AG04450 (cell line): ENCODE measurements around the gene LRRC73. TPM values are rescaled to one million over a fixed set of nuclear protein-coding genes. Genes with fewer than 3 reads are reported as not detected.

Source experiments
- CTCF ChIA-PET: fragments of 300-600, 350-600 bp; formaldehyde crosslinking; extraction: SDS; loops from one replicate; lab custom pipeline; 2022; ENCODE audit warnings: antibody characterized with exemption, inconsistent platforms; lab: Charles Lee
- POLR2A ChIA-PET: fragments of 350-600 bp; formaldehyde crosslinking; extraction: SDS; loops from one replicate; lab custom pipeline; 2021; ENCODE audit warnings: antibody characterized with exemption, inconsistent platforms; lab: Yijun Ruan, JAX
- DNase-seq: peaks from one replicate; pipeline ENCODE4 v3.0.0-alpha.2; 2011; ENCODE audit warnings: low read depth, low spot score
- H3K27ac ChIP-seq: one replicate; pipeline ENCODE4 v1.5.1; 2012; ENCODE audit warnings: low read depth, low read length, control low read depth
- H3K27me3 ChIP-seq: one replicate; pipeline ENCODE4 v1.6.0; 2012; ENCODE audit warnings: low read length; ENCODE audit not compliant: control insufficient read depth, insufficient read depth
- H3K4me3 ChIP-seq: 2 replicates; pipeline ENCODE4 v1.5.1; 2011; ENCODE audit warnings: mild to moderate bottlenecking, low read depth, low read length, control low read depth
- H3K9me3 ChIP-seq: 2 replicates; pipeline ENCODE4 v1.5.1; 2012; ENCODE audit warnings: low read length; ENCODE audit not compliant: control insufficient read depth, insufficient read depth
- CTCF ChIP-seq: IDR thresholded peaks from 2 replicates; pipeline ENCODE4 v1.5.1; 2011; ENCODE audit warnings: low read depth, low read length, control low read depth, inconsistent platforms
- polyA plus RNA-seq: library from polyadenylated mRNA; depleted of rRNA; stranded (reverse); fragments of >200 nt; gene quantifications from 2 replicates; pipeline ENCODE4 v1.2.3, GENCODE V29; 2011

Gene LRRC73
- polyA plus RNA-seq, 1 experiment: 0.16 TPM

GRCh38 chr6:43511824-43512415 lies 1.8 kb upstream of the LRRC73 start:
- TF ChIP-seq CTCF: no peak
- no peak for DNase-seq
- ChIA-PET POLR2A (no interaction called here), CTCF (interaction anchor here (1.1 to 1.2 kb wide), 2 partner anchors 125 to 178 kb away, joined by 3 read pairs; no protein-coding TSS in a partner anchor)
- Histone ChIP-seq H3K27ac (no peak overlapping the region), H3K4me3 (no peak overlapping the region), H3K27me3 (no peaks in the 10 kb centered on the region), H3K9me3 (peaks cover 2% of the 10 kb centered on the region; the same call in 1 of the 2 replicates)

GRCh38 chr6:43510827-43511163 lies 649 bp upstream of the LRRC73 start:
- Histone ChIP-seq H3K27ac (peak overlapping the region; percentile 39), H3K27me3 (no peaks in the 10 kb centered on the region), H3K4me3 (peak overlapping the region; percentile 63; the same call in 1 of the 2 replicates), H3K9me3 (no peaks in the 10 kb centered on the region; the same call in 1 of the 2 replicates)
- no peak for DNase-seq
- POLR2A ChIA-PET: interaction anchor here (1.0 to 1.5 kb wide), 5 partner anchors 9 to 336 kb away, joined by 3 to 6 read pairs (median 4); partner anchors contain the start of gene DLK2
- CTCF ChIA-PET: interaction anchor here (1.1 to 5.9 kb wide), 2 partner anchors 15 to 57 kb away, joined by 6 to 54 read pairs; no protein-coding TSS in a partner anchor
- no peak for TF ChIP-seq CTCF

- TF ChIP-seq CTCF: no peak
- DNase-seq: no peak
- CTCF ChIA-PET: interaction anchor here (0.6 to 5.9 kb wide), 3 partner anchors 9 to 55 kb away, joined by 3 to 54 read pairs (median 6); no protein-coding TSS in a partner anchor
- H3K9me3 ChIP-seq: no peaks in the 10 kb centered on the region; the same call in 1 of the 2 replicates
- POLR2A ChIA-PET: interaction anchor here (0.7 to 1.5 kb wide), 6 partner anchors 8 to 335 kb away, joined by 3 to 6 read pairs (median 4); partner anchors contain the start of gene DLK2
- H3K27me3 ChIP-seq: no peaks in the 10 kb centered on the region
- H3K27ac ChIP-seq: no peak overlapping the region
- peak overlapping the region; percentile 63 for H3K4me3 ChIP-seq
These were observed 783 bp downstream of the LRRC73 start for GRCh38 chr6:43509142-43509983.

GRCh38 chr6:43508481-43509141 lies 1.5 kb downstream of the LRRC73 start:
- POLR2A ChIA-PET: no interaction called here
- no peak for DNase-seq
- CTCF ChIA-PET: interaction anchor here (0.6 to 5.9 kb wide), 5 partner anchors 9 to 246 kb away, joined by 3 to 54 read pairs (median 15); partner anchors contain the start of gene DLK2
- Histone ChIP-seq H3K27me3 (no peaks in the 10 kb centered on the region), H3K9me3 (no peaks in the 10 kb centered on the region; the same call in 1 of the 2 replicates), H3K27ac (no peak overlapping the region), H3K4me3 (no peak overlapping the region)
- TF ChIP-seq CTCF: no peak
